Medulla oblongata (tissue), 1 donor: ENCODE measurements around the gene RCC1.
"Not testable (repeated sequence)": the region's sequence is repeated elsewhere in the genome, so short reads cannot be mapped to it uniquely, and the experiment has no call there.

Source experiments
- DNase-seq: peaks from one replicate; pipeline ENCODE4 v3.0.0-alpha.2; 2015; ENCODE audit errors: extremely low spot score

RCC1 gene

GRCh38 chr1:28512058-28512611 is 6.3 kb downstream of the RCC1 start:
- no peak for DNase-seq

DNA sequence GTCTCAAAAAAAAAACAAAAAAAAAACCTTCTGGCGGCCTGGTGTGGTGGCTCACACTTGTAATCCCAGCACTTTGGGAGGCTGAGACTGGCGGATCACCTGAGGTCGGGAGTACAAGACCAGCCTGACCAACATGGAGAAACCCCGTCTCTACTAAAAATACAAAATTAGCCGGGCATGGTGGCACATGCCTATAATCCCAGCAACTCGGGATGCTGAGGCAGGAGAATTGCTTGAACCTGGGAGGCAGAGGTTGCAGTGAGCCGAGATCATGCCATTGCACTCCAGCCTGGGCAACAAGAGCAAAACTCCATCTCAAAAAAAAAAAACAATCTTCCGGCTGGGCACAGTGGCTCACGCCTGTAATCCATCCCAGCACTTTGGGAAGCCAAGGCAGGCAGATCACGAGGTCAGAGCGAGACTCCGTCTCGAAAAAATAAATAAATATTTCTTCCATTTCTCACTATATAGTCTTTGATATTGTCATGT is 8.6 kb downstream of the RCC1 start:
- not testable (repeated sequence) for DNase-seq

DNA sequence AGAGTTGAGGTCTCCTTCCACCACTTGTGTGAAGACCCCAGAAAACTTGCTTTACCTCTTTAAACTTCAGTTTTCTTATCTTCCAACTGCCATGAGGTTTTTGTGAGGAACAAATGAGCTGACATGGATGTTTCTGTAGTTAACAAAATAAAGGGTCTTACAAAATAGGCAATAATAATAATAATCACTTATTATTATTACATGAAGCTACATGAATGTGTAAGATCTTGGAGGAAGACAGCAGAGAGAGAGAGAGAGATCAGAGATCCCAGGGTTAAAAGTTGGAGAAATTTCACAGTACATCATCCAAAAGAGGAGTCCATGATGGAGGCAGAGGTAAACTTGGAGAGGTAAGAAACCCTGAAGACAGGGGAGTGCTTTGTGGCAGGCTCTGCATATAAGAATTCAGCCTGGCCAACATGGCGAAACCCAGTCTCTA is 10.7 kb downstream of the RCC1 start:
- no peak for DNase-seq

DNA sequence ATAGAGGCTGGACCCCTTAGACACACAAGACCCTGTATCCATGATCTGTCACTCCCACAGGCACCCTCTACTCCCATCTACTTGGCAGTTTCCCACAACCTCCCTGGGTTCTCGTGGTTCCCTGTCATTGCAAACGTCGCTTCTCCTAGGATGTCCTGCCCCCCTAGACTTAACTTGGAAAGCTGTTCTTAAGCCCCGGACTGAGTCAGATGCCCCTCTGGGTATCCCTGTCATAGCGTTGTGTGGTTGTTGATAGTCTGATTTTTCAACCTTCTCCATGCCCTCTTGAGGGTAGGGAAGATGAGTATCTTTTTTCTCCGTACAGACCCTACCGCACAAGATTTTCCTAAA is 11.8 kb downstream of the RCC1 start:
- no peak for DNase-seq

GRCh38 chr1:28518000-28518744 is 12.3 kb downstream of the RCC1 start:
- DNase-seq: peak; percentile 92

- no peak for DNase-seq
Measured at GRCh38 chr1:28518745-28519341, 13.0 kb downstream of the RCC1 start.

DNA sequence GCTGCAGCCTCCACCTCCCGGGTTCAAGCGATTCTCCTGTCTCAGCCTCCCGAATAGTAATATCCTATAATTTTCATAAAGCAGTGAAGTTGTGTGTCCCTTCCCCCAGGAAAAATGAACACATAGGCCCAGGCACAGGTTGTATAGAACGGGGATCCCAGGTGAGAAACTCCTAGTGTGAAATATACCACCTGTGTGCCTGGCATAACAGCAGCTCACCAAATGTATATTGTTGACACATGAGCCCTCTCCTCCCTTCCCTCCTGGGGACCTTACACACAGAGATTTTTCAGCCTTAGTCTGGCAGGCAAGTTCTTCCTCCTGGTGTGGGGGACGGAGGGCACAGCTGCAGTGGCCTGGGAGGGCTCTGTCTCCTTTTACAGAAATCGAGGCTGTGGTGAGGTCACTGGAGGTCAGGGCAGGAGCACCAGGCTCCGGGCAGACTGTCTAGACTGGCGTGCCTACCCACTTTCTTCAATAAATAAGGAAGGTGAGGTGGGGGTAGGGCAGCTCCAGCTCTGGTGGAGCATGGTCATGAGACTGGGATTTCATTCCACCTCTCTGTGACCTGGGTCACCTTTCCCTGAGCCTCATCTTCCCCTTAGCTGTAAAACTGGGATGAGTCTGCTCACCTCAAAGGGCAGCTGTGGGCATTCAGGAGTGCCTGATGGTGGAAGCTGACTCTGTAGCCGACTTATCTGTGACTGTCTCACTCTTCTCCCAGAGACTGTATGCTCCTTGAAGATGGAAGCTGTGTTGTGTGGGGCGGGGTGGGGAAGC is 14.3 kb downstream of the RCC1 start:
- no peak for DNase-seq

- not testable (repeated sequence) for DNase-seq
Measured at GRCh38 chr1:28520796-28521195, 15.0 kb downstream of the RCC1 start.

DNA sequence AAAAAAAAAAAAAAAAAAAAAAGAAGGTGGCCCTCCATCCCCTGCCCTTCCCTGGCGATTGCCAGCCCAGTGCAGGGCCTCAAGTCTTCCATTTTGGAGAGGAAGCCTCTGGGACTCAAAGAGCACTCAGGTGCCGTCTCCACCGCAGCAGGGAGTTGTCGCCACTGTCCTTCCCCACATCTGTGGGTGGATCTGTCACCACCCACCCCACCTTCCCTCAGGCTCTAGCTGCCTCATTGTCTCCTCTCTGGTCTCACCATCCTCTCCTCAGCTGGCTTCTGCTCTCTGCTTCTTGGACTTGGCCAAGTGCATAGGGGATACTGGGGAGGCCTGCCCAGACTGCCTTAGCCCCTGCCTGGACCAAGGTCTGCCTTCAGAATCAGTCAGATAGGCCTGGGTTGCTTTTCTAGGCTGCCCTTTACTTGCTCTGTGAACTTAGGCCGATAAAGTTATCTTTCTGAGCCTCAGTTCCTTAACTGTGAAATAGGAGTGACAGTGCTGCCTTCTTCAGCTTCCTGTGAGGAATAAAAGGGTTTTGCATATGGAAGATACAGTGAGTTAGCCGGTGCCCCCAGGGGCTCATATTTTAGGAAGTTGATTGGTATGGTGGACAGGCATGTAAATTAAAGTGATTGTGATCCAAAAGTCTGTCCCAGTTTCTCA is 15.8 kb downstream of the RCC1 start:
- no peak for DNase-seq

DNA sequence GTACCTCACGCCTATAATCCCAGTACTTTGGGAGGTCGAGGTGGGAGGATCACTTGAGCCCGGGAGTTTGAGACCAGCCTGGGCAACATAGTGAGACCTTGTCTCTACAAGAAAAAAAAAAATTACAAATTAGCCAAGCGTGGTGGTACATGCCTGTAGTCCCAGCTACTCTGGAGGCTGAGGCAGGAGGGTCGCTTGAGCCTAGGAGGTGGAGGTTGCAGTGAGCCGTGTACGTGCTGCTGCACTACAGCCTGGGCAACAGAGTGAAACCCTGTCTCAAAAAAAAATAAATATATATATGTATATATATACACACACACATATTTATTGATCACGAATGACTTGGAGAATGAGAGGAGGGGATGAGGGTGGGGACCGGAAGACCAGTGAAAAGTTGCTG is 16.7 kb downstream of the RCC1 start:
- not testable (repeated sequence) for DNase-seq

DNA sequence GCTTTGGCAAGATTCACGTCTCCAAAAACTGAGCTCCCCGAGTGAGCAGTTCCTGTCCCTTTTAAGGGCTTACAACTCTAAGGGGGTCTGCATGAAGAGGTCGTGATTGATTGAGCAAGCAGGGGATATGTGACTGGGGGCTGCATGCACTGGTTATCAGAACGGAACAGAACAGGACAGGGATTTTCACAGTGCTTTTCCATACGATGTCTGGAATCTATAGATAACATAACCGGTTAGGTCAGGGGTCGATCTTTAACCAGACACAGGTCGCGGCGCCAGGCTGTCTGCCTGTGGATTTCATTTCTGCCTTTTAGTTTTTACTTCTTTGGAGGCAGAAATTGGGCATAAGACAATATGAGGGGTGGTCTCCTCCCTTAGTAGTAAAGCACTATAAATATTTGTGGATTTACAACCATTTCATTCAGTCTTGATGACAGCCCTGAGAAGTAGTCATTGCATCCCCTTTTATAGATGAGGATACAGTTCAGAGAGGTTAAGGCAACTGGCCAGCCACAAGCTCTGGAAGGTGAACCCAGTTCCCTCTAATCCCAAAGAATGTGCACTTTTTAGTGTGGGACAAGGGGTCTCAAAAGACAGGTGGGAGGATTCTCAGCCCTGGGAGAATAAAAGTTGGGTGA is 19.3 kb downstream of the RCC1 start:
- DNase-seq: not testable (repeated sequence)

DNA sequence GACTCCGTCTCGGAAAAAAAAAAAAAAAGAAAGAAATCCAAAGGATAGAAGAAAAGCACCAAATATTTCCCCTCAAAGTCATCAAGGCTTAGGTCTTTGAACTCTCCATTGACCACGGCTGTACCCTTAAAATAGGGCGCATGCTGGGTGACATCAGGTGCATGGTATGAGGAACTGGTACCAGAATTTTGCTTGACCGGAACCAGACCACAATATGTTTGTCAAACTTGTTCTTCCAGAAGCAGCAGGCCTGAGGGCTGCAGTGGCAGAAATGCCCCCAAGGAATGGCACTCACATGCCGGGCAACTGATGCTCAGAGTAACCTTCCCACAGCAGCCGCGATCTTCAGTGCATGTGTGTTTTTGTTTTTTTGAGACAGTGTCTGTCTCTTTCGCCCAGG is 21.0 kb downstream of the RCC1 start:
- no peak for DNase-seq

DNA sequence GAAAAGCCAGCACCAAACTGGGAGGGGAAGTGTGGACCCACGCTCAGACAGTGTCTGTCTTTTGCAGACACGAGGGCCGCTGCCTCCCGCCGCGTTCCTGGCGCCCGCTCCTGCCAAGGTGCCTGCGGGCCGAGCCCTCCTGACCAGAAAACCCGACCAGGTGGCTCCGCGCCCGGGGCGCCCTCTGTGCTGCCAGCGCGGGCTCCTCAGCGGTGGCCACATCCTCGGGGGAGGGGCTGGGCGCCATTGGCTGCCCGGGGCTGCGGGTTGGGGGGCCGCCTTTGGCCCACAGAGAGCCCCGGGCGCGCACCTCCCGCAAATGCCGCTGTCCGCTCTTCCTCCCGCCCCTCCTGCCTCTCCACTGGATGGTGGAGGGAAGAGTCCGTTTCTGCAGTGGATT is 24.6 kb downstream of the RCC1 start:
- no peak for DNase-seq

- DNase-seq: no peak
Measured at GRCh38 chr1:28534671-28535070, 28.8 kb downstream of the RCC1 start.

- no peak for DNase-seq
Measured at GRCh38 chr1:28535180-28535579, 29.3 kb downstream of the RCC1 start.

DNA sequence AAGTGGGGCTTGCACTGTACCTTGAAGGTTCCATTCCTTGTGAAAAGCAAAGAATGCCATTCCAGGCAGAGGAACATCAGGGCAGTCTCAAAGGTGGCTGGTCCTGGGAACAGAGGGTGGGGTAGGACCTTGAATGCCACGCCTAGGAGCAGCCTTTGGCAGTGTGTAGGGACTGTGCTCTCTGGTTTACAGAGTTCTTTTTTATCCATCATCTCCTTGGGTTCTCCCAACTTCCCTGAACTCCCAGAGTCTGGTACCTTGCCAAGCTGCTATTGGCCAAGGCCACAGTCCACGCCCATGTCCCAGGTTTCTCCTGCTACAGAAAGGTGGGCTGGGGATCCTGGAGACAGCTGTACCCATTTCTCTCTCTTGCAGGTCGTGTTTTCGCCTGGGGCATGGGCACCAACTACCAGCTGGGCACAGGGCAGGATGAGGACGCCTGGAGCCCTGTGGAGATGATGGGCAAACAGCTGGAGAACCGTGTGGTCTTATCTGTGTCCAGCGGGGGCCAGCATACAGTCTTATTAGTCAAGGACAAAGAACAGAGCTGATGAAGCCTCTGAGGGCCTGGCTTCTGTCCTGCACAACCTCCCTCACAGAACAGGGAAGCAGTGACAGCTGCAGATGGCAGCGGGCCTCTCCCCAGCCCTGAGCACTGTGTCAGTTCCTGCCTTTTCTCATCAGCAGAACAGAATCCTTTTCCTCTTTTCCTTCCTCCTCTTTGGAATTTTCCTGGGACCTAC is 31.8 kb downstream of the RCC1 start:
- DNase-seq: peak; percentile 53

DNA sequence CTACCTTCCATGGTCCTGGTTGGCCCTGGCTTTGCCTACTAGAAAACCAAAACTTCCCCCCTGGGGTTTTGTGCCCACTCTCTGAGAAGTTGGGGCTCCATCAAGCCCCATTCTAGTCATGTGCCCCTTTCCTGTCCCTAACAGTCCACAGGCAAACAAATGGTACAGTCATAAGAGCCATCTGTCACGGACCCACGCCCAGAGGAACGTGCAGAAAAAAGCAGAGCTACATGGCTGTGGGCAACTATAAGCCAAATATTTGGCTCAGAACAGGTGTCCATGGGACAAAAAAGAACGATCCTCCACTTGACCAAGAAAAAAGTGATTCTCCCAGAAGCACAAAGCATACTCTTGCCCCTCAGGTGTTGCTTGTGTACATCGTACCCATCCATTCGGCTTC is 32.4 kb downstream of the RCC1 start:
- peak; percentile 2 for DNase-seq

DNA sequence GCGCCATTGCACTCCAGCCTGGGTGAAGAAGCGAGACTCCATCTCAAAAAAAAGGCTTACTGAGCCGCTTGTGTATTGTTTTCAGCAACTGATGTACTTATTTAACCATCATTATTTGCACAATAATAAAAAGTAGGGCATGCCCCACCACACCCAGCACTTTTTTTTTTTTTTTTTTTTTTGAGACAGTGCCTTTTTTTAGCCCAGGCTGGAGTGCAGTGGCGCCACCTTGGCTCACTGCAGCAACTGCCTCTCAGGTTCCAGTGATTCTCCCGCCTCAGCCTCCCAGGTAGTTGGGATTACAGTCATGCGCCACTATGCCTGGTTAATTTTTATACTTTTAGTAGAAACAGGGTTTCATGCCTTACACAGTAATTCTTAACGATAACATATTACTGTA is 34.8 kb downstream of the RCC1 start:
- DNase-seq: no peak

- not testable (repeated sequence) for DNase-seq
Measured at GRCh38 chr1:28541414-28542015, 35.7 kb downstream of the RCC1 start.

GRCh38 chr1:28545246-28545628 is 39.4 kb downstream of the RCC1 start:
- DNase-seq: no peak
